Stimulated activated CD8-positive, alpha-beta memory T cell treated with anti-CD3 and anti-CD28 coated beads, Interleukin-2, amount 100 ng/mL, for 1 hour (primary cell): ENCODE measurements around the gene EXD3.
A peak's percentile ranks its signal among the peaks of the same experiment; 100 is the strongest.

ENCODE experiments used
- DNase-seq, 2 donors: peaks; one replicate each; pipeline ENCODE4 v3.0.0-alpha.2; 2020; ENCODE audit warnings: low read depth in 2 of 2

Gene EXD3

DNA sequence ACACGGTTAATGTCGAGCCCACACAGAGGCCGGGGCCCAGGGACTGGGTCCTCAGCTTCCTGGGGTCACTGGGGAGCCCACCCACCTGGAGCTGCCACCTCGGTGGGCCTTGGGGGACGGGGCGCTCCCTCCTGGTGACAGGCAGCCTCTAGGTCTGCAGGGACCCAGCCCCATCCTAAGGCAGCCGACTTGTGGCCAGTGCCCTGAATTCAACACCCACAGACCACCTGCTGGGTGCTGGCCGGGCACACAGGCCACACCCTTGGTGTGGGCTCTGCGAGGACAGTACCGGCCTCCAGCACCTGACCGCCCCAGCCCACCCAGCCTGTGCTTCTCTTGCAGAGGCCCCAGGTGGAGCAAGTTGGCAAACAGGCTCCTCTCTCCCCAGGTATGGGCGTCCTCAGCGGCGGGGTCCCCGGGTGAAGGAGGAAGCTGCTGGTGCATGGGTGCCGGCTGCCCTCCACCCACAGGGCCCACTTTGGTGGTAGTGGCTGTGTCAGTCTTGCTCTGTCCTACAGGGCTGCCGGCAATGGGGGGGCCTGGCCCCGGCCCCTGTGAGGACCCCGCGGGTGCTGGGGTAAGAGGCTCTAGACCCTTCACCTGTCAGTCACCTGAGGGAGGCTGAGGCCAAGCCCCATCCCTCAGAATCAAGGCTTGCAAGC lies 9.9 kb upstream of the EXD3 start:
- no peak for DNase-seq

DNA sequence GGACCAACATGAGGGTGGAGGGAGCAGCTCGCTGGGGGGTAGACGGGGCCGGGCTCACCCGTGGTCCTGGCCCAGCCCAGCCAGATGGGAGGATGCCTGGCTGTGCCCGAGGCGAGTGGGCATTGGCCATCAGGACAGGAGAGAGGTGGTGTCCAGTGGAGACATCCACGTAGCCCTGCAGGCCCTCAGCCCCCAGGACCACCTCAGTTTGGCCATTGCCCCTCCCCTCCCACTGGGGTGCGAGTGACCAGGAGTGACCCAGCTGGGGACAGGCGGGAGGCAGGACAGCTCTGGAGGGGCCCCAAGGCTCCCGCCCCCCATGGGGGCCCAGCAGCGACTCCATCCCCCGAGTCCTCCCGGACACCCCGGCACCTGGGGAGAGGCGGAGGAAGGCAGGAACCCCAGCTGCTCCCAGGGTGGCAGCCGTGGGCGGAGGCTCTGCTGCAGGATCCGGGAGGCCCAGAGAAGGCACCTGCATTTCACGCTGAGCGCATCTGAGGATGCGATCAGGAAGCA lies 8.5 kb upstream of the EXD3 start:
- no peak for DNase-seq

DNA sequence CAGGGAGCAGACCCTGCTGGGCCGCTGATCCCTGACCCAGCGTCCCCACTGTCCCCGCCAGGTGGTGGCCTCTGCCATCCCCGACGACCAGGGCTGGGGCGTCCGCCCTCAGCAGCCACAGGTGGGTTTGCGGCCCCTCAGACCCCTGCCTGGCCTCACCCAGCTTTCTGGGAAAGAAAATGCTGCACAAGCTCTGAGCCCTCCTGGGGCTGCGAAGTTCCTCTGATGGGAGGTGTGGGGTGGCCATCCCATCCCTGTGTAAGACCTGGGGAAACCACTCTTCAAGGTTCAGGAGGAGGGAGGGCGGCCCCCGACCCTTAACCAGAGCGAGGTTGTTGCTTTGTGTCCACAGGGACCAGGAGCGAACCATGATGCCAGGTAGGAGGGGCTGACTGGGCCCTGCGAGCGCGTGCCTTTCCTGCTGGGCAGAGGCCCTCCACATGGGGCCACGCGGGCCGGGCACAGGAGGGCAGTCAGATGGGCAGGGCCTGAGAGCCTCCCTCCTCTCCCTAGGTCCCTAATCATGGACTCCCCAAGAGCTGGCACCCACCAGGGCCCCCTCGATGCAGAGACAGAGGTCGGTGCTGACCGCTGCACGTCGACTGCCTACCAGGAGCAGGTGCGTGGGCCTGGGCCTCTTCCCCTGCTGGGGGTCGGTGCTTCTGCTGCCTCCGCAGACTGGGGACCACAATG lies 7.9 kb upstream of the EXD3 start:
- no peak for DNase-seq

DNA sequence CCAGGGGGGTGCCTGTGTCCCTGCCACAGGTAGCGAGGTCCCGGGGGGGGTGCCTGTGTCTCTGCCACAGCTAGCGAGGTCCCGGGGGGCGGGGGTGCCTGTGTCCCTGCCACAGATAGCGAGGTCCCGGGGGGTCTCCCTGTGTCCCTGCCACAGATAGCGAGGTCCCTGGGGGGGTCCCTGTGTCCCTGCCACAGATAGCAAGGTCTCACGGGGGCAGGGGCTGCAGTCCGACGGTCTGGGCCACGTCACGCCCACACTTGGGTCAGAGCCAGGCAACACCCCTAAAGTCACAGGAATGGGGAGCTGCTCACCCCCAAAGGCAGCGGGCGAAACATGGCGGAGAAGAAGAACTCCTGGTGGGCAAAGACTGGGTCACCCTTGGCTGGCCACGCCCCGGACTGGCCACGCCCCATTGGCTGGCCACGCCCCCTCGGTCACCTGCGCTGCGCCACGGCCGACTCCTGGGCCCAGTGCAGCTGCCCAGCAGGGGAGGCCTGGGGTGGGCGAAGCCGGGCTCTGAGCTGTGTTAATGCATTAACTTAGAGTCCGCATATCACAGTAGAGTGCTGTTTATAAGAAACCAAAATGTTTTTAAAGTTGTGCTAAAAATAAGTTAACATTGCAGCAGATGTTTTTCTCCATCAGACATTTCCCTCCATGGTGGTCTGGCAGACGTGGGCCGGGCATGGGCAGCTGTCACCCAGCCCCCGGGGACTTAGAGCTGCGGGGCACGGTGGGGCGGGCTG lies 7.2 kb upstream of the EXD3 start:
- no peak for DNase-seq

DNA sequence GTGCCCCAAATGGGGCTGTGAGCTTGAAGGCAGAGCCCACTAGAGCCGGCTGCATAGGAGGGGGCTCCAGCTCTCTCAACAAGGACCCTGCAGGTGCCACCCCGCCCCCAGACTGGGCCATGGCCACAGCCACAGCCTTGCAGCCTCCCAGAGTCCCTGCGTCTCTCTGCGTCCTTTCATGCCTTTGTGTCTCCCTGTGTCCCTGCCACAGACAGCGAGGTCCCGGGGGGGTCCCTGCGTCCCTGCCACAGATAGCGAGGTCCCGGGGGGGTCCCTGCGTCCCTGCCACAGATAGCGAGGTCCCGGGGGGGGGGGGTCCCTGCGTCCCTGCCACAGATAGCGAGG lies 6.6 kb upstream of the EXD3 start:
- DNase-seq = no peak

DNA sequence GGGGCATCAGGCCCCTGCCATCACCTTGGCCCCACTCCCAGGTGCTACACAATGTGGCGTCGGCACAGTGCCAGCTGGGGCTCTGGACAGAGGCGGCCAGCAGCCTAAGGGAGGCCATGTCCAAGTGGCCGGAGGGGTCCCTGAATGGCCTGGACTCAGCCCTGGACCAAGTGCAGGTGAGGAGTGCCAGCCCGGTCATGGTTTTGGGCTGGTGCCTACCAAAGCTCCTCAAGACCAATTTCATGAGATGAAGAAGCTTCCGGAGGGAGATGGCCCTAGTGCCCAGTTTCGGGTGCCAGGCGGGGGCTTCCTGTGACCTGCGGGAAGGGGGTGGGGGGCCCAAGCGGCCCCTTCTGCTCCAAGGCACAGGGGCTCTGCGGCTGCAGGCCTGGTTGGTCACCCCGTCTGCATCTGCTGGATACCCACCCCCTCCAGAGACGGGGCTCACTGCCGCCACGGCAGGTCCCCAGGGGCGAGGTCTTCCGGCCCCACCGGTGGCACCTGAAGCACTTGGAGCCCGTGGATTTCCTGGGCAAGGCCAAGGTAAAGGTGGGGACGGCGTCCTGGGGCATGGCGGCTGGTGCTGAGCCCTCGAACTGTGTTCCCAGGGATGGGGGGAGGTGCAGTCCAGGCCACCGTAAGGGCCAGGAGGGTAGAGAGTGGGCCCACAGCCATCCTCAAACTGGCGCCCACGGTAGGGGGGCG lies 6.0 kb upstream of the EXD3 start:
- no peak for DNase-seq

DNA sequence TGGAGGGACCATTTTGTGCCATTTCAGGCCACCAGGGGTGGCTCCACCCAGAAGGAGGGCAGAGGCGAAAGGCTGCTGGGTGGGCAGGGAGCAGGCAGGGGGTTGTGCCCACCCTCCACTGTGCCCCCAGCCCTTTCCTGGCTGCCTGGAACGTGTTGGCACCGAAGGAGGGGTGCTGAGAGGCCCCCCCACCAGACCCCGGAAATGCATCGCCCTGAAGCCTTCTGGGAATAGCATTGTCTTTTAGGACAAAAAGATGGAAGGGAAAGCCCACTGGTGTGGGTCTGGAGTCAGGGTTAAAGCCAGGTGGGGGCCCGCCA lies 5.3 kb upstream of the EXD3 start:
- DNase-seq = no peak

DNA sequence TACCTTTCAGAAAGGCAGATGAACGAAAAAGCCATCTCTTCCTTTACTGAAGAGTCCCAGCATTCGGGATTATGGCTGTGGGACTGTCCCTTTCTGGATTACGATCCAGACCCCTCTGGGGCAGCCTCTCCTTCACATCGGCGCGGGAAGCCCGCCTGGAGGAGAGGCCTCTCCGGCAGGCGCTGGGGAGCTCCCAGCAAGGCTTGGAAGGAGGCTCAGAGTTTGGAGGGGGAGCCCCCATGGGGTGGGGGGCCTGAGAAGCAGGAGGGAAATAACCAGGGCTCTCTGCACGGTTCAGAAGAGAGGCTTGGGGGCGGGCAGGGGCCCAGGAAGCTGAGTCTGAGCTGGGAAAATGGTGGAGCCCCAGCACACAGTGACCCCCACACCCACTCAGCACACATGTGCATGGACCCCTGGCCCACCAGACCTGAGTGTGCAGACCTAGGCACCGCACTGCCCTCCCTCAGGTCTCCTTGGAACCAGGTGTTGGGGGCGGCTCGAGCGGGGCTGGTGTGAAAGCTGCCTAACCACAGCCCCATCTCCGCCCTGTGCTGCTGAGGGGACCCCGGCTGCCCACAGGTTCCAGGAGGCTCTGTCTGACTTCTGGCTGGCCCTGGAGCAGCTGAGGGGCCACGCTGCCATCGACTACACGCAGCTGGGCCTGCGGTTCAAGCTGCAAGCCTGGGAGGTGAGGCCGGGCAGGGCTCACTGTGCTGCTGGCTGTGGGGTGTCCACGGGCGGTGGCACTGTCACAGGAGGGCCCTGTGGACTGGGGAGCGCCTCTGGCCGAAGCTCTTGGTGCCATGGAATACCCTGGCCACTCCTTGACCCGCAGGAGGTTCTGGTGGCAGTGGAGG lies 4.7 kb upstream of the EXD3 start:
- DNase-seq = no peak

DNA sequence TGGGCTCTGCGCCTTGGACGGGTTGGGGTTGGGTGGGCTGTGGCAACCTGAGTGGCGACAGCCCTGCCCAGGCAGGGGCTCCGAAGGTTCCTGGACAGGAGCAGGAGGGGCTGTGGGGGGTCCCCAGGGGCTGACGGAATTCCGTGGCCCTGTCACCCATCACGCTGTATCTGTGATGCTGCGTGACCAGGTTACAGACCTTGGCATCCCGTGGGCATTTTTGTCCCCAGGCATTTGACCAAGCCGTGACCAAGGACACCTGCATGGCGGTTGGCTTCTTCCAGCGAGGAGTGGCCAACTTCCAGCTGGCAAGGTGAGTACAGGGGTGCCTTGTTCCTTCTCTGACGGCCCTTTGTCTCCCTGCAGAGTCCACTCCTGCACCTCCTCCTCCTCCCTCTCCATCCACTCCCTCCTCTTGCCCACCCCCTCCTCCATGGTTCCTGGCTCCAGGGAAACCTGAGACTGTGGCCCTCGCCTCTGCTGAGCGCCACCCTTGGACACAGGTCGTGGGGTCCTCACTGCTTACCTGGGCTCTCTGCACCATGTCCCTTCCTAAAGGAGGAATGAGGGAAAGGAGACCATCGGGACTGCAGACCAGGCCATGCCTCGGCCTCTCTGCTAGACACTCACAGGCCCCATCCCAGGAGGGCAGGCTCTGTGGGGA lies 3.2 kb upstream of the EXD3 start:
- DNase-seq = no peak

DNA sequence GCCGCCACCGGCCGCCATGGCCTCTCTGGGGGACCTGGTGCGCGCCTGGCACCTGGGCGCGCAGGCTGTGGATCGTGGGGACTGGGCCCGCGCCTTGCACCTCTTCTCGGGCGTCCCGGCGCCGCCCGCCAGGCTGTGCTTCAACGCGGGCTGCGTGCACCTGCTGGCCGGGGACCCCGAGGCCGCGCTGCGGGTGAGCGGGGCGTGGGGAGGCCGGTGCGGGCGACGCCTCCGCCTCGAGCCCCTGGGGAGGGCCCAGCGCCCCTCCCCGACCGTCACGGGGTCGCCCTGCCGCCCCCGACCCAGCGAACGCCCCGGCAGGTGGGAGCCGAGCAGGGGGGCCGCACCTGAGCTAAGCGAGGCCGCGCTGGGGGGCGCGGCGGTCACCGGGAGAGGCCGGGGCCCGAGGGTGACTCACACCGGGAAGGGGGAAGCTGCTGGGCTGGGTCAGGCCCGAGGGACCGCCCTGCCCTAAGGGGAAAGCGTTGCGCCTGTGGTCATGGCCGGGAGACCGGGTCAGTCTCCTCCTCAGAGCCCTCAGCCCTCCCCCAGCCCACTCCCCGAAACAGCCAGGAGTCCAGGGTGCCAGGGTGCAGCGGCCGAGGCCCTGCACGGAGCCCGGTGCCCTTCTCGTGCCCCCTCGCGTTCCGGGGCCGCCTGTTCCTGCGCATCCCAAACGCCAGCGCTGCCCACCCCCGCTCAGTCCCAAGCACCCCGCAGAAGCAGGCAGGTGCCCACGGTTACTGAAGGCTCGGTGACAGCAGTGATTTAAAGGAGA lies 741 bp upstream of the EXD3 start:
- no peak for DNase-seq

DNA sequence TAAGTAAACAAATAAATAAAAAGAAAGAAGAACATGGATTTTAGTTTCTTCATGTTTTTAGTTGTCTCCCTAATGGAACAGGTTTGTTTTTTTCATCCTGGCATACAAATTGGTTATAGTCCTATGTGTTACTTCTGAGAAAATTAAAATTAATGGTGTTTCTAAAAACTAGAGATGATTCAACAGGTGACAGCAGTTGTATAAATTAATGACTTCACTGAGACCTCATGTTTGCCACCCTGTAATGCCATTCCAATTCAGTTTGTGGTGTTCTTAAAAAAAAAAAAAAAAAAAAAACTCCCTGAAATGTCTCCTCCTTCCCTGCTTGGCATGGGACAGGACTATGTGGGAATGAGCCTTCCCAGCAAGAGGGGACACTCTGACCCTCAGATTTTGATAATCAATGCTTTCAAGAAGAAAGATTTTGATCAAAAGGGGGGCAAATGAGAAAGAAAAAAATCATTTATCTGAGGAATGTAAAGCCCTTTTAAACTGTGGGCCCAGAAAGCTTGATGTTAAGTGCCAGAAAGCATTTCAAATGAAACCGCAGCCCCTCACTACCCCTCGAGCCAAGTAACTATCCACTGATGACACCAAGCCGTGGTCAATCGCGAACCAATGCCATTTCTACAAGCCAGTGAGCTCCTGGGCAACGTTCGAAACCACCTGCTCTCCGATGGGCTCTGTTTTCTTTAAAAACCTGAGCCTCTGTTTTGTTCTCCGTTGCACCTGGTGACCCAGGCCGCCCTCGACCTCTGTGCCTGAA lies 941 bp downstream of the EXD3 start:
- DNase-seq = no peak

DNA sequence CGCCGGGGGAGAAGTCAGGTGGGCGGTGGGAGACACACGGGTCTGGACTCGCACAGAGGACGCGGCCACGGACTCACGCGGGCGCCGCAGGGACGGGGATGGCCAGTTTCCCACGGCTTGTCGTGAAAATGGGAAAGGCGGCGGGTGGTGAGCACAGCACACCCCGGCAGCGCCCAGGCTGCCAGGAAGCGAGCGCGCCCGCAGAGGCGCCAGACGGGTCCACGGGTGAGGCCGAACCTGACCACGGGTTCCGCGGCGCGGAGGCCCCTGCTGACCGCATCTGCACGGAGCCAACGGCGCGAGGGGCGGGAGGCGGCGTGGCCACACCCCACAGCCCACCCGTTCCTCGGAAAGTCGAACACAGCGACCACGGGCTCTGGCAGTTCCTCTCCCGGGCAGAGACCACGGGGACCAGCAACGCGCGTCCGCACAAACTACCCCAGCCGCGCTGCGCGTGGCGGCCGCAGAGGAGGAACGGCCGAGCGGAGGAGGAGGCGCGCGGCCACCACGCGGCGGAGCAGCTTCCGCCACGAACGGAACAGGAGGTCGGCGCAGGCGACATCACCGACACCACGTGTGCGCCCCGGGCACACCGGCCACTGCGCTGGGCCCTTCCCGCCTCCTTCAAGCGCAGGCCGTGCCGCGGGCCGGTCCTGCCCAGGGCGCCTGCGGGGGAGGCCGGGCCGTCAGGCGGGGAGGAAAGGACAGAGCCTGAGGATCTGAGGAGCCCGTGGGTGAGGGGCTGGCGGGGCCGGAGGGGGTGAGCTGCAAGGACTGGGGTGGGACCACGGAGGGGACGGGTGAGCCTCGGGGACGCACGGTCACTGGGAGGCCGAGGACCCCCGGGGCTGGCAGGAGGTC lies 5.6 kb downstream of the EXD3 start:
- no peak for DNase-seq

DNA sequence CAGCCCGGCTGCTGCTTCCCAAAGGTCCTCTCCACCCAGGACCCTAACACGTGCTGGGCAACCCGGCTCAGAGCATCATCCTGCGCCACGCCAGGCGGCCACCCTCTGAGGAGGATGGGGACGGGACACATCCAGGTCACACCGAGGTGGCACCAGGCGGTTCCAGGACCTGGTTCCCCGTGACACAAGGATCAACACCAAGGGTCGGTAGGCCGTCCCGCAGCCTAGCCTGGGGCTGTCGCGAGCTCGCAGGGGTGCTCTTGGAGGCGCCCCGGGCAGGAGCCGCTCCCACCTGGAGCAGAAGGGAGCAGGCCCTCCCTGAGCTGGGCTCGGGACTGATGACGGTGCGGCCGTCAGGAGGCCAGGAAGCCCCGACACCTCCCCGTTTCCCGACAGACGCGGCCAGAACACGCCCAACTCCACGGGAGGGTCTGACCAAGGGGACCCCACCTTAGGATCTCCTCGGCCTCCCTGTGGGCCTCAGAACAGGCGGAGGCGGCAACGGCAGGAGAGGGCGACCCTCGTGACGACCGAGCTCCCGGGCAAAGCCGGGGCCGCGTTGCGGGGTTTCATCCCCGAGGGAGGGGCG lies 6.3 kb downstream of the EXD3 start:
- no peak for DNase-seq

DNA sequence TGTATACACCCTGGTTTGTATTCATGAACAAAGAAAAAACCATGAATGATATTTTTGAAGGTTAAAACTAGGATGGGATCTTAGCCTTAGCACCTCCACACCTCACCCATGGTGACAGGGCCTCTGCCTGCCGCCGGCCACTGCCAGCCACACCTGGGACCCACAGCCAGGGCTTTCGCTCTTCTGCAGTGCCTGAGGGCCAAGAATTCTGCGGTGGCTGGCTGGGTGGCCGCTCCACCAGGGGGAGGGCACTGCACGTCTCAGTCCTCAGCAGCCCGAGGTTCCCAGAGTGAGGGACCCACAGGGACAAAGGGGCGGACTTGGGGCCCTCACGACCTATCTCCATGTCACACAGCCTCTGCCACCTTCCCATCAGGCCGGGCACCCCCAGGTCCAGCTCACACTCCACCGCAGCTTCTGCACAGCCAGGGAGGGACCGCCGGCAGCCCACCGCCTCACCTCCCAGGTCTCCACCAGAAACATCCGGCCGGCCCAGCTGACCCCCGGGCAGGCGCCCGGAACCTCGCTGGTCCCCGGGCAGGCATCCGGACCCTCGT lies 6.9 kb downstream of the EXD3 start:
- no peak for DNase-seq

DNA sequence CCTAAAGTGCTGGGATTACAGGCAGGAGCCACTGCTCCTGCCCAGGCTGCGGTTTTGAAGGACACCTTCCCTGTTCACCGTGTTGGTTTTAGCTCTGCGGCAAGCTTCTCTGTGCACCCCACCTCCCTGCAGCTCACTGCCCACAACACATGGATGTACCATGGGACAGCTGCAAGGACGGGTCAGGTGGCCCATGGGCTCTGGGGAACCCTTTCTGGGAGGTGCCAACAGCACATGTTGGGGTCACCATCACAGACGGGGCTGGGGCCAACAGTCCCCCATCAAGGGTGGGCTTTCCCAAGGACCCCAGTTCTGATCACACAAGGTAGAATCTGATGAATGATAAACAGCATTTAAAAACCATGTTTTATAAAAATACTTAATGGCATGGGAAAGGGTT lies 7.5 kb downstream of the EXD3 start:
- DNase-seq = no peak

DNA sequence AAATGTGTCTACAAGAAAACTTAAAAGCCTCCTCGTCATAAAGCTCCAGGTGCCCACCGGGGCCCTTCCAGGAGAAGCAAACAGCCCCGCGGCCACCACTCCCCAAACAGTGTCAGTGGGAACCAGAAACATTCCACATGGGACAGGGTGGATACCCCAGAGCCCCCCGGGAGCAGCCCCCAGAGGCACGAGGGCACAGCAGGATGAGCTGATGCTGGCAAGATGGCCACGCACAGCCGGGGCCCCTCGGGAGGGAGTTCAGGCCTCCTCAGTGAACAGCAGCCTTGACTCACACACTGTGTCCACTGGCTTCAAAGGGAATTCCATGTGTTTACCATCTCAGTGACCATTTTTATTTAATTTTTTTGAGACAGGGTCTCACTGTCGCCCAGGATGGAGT lies 10.5 kb downstream of the EXD3 start:
- DNase-seq = no peak

DNA sequence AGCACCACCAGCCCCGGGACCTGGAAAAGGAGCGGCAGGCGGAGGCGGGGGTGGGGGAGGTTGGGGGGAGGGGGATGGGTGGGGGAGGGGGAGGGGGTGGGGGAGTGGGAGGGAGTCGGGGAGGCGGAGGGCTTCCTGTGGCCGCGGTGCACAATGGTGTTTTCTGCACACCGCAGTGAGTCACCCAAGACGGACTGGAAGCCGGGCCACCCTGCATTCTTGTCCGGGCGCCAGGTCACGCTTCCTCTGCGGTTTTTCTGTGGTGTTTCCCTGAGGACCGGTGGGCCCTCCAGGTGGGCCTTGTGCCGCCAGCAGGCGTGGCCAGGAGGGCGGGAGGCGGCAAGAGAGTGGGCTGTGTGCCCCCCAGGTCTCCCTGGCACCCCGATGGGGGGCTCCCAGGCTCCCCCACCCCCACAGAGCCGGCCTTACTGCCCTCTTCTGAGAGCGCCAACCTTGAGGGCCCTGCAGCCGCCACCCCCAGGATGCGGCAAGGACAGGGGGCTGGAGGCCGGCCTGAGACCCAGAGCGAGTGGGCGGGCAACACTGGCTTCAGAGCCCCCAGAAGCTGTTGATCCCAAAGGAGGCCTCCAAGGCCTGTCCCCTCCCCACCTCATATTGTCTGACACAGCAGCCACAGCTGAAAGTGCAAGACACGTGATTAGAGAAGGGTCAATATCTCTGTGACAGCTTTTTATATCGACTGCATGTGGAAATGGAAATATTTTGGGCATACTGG lies 11.1 kb downstream of the EXD3 start:
- peak in 1 of 2 donors; percentile 27 for DNase-seq
